Adrenal gland (tissue), 5 donors: ENCODE data around the gene GRB10.

Experiments used
- POLR2A ChIP-seq, 2 donors: fragments of 450-650 bp; IDR thresholded peaks; one replicate each; pipeline ENCODE4 v1.6.1; 2017; ENCODE audit warnings: antibody characterized with exemption in 2 of 2, mild to moderate bottlenecking in 2 of 2, moderate library complexity in 1 of 2
- TF ChIP-seq, protein P1 (sequence below), 6 experiments: fragments of 450-650 bp in 4 of 6; fragments of 200-600 bp in 2 of 6; sonication (generic) in 1 of 6; IDR thresholded peaks; 1 replicate in 5 of 6; 2 replicates in 1 of 6; pipeline versions ENCODE4 v1.5.1 to v1.8.0; 2016 to 2021; ENCODE audit warnings: antibody characterized with exemption in 6 of 6, mild to moderate bottlenecking in 2 of 6, moderate library complexity in 1 of 6
- donor health status: DM: no; HTN: no; CAD: no.

DNA sequence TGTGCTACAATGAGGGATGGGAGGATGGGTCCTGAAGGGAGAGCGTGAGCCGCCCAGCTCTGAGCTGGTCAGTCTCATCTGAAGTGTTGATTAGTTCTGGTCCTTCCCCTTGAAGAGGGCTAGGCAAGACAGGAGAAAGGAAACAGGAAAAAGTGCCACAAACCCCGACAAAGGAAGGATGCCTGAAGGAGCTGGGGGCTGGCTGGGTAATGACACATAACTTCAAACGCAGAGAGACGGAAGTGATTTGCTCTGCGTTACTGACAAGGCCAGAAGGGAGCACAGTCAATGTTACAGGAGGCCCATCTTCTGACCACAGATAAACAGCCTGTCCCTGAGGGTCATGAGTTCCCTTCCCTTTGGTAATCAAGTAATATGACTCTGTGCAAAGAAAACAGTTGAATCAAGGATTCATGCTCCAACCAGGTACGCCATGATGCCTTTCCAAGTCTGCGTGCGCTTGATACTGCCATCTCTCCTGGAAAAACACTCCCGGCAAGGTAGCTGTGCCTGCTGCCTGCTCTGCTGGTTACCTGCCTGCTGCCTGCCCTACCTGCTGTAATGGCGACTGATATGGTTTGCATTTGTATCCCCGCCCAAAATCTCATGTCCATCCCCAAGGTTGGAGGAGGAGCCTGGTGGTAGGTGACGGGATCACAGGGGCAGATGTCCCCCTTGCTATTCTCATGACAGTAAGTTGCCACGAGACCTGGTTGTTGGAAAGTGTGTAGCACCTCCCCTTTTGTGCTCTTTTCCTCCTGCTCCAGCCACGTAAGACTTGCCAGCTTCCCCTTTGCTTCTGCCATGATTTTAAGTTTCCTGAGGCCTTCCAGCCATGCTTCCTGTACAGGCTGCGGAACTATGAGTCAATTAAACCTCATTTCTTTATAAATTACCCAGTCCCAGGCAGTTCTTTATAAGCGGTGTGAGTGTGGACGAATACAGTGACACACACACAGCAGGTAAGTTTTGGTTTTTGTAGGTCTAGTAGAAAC, 57.9 kb downstream of the GRB10 start:
- TF ChIP-seq, protein P1, sequence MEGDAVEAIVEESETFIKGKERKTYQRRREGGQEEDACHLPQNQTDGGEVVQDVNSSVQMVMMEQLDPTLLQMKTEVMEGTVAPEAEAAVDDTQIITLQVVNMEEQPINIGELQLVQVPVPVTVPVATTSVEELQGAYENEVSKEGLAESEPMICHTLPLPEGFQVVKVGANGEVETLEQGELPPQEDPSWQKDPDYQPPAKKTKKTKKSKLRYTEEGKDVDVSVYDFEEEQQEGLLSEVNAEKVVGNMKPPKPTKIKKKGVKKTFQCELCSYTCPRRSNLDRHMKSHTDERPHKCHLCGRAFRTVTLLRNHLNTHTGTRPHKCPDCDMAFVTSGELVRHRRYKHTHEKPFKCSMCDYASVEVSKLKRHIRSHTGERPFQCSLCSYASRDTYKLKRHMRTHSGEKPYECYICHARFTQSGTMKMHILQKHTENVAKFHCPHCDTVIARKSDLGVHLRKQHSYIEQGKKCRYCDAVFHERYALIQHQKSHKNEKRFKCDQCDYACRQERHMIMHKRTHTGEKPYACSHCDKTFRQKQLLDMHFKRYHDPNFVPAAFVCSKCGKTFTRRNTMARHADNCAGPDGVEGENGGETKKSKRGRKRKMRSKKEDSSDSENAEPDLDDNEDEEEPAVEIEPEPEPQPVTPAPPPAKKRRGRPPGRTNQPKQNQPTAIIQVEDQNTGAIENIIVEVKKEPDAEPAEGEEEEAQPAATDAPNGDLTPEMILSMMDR (IDR thresholded peaks at IDR 0.05): no peak
- no peak for TF ChIP-seq POLR2A (IDR thresholded peaks at IDR 0.05)
